Glomerular visceral epithelial cell (primary cell): ENCODE measurements around the gene ZNF277.

ENCODE experiments used
- DNase-seq: peaks from one replicate; pipeline ENCODE4 v3.0.0-alpha.2; 2016; ENCODE audit errors: extremely low spot score

Gene ZNF277

GRCh38 chr7:112206238-112206990 lies at the start of gene ZNF277, which contains the start of gene DOCK4:
TSS of gene ZNF277 (plus strand) at chr7:112206695. CDS start at chr7:112206717, 22 bp downstream.
TSS of gene DOCK4 (minus strand) at chr7:112206399. CDS start at chr7:112206138, 261 bp downstream.
- DNase-seq = peak; percentile 99

DNA sequence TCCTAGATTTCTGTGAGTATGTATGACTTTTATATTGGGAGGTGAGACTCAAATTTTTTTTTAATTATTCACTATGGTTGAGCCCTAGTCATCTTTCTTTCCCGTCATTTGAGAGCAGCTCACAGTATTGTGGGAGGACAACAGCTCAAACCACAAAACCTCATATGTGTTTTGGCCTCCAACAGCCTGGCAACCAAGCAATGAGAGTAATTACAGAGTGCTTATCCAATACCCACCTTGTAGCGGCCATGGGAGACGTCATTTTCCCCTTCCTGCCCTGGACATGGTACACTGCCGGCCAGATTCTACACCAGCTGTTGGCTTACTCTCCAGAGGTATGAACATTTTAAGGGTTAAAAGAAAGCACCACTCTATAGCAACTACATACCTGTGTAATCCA lies 49.4 kb upstream of the ZNF277 start:
- peak; percentile 94 for DNase-seq

DNA sequence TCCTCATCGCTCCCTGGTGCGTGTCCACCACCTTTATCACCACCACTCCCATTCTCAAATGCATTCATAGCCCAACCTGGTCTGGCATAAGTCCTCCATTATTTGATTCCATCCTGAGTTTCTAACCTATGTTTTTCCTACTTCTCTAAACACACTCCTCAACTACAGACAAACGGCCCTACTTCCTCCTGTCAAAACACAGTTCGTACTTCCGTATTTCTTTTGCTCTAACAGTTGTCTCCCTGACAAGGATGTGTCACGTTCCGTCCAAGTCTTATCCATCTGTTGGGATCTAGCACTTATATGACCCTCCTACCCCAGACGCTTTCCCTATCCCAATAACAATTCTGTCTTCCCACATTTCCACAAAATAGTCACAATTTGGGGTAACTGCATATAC lies 47.1 kb upstream of the ZNF277 start:
- no peak for DNase-seq

GRCh38 chr7:112160130-112160770 lies 46.2 kb upstream of the ZNF277 start:
- peak; percentile 33 for DNase-seq

GRCh38 chr7:112160771-112161150 lies 45.7 kb upstream of the ZNF277 start:
- no peak for DNase-seq

- no peak for DNase-seq
Measured at GRCh38 chr7:112161253-112162141, 45.0 kb upstream of the ZNF277 start.

GRCh38 chr7:112162142-112162766 lies 44.2 kb upstream of the ZNF277 start:
- DNase-seq = peak; percentile 75

- no peak for DNase-seq
Measured at GRCh38 chr7:112162784-112163506, 43.5 kb upstream of the ZNF277 start.

GRCh38 chr7:112167147-112167546 lies 39.3 kb upstream of the ZNF277 start:
- no peak for DNase-seq

DNA sequence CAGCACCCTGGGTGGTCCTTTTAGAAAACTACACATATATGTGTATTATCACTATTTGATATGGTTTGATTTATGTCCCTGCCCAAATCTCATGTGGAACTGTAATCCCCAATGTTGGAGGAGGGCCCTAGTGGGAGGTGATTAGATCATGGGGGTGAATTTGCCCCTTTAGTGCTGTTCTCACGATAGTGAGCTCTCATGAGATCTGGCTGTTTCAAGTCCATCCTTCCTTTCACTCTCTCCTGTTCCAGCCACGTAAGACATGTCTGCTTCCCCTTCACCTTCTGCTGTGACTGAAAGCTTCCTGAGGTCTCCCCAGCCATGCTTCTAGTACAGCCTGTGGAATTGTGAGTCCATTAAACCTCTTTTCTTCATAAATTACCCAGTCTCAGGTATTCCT lies 37.6 kb upstream of the ZNF277 start:
- DNase-seq = no peak

DNA sequence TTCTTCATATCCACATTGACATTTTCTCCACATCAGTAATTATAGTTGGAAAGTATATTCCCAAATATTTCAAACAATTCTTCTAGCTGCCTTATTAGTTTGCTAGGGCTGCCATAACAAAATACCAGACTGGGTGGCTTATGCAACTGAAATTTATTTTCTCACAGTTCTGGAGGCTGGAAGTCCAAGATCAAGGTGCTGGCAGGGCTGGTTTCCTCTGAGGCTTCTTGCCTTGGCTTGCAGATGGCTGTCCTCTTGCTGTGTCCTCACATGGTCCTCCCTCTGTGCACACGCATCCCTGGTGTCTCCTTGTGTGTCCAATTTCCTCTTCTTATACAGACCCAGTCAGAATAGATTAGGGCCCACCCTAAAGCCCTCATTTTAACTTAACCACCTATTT lies 34.8 kb upstream of the ZNF277 start:
- no peak for DNase-seq

- DNase-seq = no peak
Measured at GRCh38 chr7:112172870-112173567, 33.5 kb upstream of the ZNF277 start.

DNA sequence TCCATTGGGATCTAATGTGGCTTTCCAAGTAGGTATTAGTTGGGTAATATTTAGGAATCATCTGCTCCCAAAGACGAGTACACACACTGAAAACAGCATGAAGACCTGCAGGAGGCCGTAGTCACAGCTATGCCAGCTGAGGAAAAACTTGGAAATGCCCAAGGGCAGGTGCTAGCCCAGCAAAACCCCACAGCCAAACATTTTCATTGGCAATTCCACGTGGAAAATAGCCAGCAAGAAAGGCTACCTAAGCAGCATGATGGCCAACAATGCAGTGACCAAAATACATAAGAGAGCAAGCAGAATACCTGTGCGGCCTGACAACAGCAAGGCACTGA lies 33.0 kb upstream of the ZNF277 start:
- no peak for DNase-seq

- no peak for DNase-seq
Measured at GRCh38 chr7:112174192-112174591, 32.3 kb upstream of the ZNF277 start.

DNA sequence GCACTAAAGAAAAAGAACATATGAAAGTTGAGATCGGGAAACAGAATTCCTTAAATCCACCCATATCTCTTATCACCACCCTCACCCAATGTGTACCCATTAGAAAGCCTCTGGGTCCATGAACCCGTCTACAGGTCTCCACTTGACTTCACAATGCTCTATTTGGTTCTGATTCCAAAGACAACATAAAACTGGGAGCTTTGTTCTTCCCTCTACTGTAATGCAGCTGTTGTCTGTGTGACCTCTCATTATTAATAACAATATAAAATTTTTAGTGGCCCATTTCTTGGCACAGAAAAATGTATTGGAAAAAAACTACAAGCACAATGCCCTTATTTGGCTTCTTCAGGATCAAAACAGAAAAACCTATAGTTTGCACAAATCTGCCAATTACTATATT lies 30.3 kb upstream of the ZNF277 start:
- no peak for DNase-seq

- no peak for DNase-seq
Measured at GRCh38 chr7:112176693-112177415, 29.6 kb upstream of the ZNF277 start.

- DNase-seq = no peak
Measured at GRCh38 chr7:112180223-112180622, 26.3 kb upstream of the ZNF277 start.

DNA sequence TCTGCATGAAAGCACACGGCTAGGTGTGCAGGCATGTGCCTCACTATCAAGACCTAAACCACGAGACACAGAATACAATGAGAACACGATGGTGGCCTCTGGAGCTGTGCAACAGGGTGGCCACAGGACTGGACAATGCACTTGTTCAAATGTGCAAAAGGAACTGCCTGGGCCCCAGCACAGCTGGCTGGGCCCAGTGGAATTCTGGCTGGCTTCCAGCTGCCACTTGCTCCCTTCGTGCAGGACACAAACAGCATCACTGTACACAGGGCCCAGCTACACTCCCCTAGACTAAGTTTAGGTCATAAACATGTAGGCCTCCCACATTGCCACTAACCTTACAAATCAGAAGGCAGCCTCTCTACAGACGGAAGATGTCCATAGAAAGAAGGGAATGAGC lies 23.7 kb upstream of the ZNF277 start:
- DNase-seq = no peak

- DNase-seq = no peak
Measured at GRCh38 chr7:112183266-112183665, 23.2 kb upstream of the ZNF277 start.

DNA sequence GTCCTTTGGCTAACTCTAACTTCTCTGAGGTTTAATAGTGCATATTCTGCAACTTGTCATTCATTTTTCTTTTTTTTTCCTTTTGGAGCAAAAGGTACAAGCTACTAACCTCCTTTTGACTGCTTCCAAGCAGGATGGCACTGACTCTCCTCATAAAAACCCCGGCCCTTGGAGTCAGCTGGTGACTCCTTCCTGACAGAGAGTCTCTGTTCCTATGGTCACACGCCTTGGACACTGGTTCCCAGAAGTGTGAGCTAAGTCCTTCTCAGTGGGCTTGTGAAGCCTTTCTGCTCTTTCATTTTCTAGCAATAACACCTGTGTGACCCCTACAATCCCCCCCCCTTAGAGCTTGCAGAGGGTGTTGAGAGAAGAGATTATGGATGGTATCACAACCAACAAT lies 22.0 kb upstream of the ZNF277 start:
- no peak for DNase-seq
